Activated CD8-positive, alpha-beta memory T cell treated with anti-CD3 and anti-CD28 coated beads for 1 hour (primary cell): Measurements from ENCODE around the gene WSB2.
A peak's percentile ranks its signal among the peaks of the same experiment; 100 is the strongest.
"Not testable (repeated sequence)": the region's sequence is repeated elsewhere in the genome, so short reads cannot be mapped to it uniquely, and the experiment has no call there.

Experiments
- DNase-seq, 2 donors: peaks; one replicate each; pipeline ENCODE4 v3.0.0-alpha.2; 2020; ENCODE audit warnings: low read depth in 1 of 2; ENCODE audit errors: extremely low read depth in 1 of 2

Gene WSB2

GRCh38 chr12:118061011-118061872, at the start of gene WSB2:
Gene WSB2, minus strand, starts transcription at chr12:118061179. Its CDS starts 131 bp downstream, at chr12:118061048.
- DNase-seq, result peak; percentile 9 to 55

- no peak for DNase-seq
Measured at GRCh38 chr12:118109088-118109487, 48.1 kb upstream of the WSB2 start.

GRCh38 chr12:118107694-118108093, 46.7 kb upstream of the WSB2 start:
- DNase-seq, result no peak

GRCh38 chr12:118107011-118107410, 46.0 kb upstream of the WSB2 start:
- DNase-seq, result no peak

- DNase-seq, result peak in 1 of 2 donors; percentile 2
Measured at GRCh38 chr12:118103601-118104382, 42.8 kb upstream of the WSB2 start, which contains the start of gene VSIG10. Gene VSIG10, minus strand, starts transcription at chr12:118104011. Its CDS starts 340 bp downstream, at chr12:118103671.

GRCh38 chr12:118103201-118103600, 42.2 kb upstream of the WSB2 start:
- DNase-seq, result no peak

GRCh38 chr12:118102609-118103008, 41.6 kb upstream of the WSB2 start:
- DNase-seq, result no peak

GRCh38 chr12:118102070-118102469, 41.1 kb upstream of the WSB2 start:
- no peak for DNase-seq

- no peak for DNase-seq
Measured at GRCh38 chr12:118101051-118101450, 40.1 kb upstream of the WSB2 start.

GRCh38 chr12:118098911-118099671, 38.1 kb upstream of the WSB2 start:
- no peak for DNase-seq

- DNase-seq, result no peak
Measured at GRCh38 chr12:118098401-118098800, 37.4 kb upstream of the WSB2 start.

GRCh38 chr12:118094039-118094438, 33.1 kb upstream of the WSB2 start:
- DNase-seq, result no peak

GRCh38 chr12:118089782-118090181, 28.8 kb upstream of the WSB2 start:
- DNase-seq, result no peak

- no peak for DNase-seq
Measured at GRCh38 chr12:118082161-118082560, 21.2 kb upstream of the WSB2 start.

- not testable (repeated sequence) for DNase-seq
Measured at GRCh38 chr12:118081521-118081920, 20.5 kb upstream of the WSB2 start.

- no peak for DNase-seq
Measured at GRCh38 chr12:118073768-118074167, 12.8 kb upstream of the WSB2 start.

- no peak for DNase-seq
Measured at GRCh38 chr12:118070650-118071049, 9.7 kb upstream of the WSB2 start.

- no peak for DNase-seq
Measured at GRCh38 chr12:118068445-118068844, 7.5 kb upstream of the WSB2 start.

- no peak for DNase-seq
Measured at GRCh38 chr12:118065380-118065779, 4.4 kb upstream of the WSB2 start.

GRCh38 chr12:118064608-118065007, 3.6 kb upstream of the WSB2 start:
- no peak for DNase-seq
